ENCODE data around the gene RMND1. TPM values are rescaled to one million over a fixed set of nuclear protein-coding genes. Genes with fewer than 3 reads are reported as not detected.

The RMND1 gene
- total RNA-seq, 1 experiment from 2014 or later: 27.0 TPM

GRCh38 chr6:151494235-151494935 is 42.5 kb upstream of the RMND1 start:
- Histone ChIP-seq H3K27me3 (ENCODE audit: insufficient read depth, low read length) (peaks cover 8% of the 10 kb centered on the region; the same call in 1 of the 2 replicates), H2AFZ (ENCODE audit: low read length) (peak overlapping the region; percentile 34), H3K9ac (ENCODE audit: extremely low read depth, insufficient read length, low read length) (no peak overlapping the region)

More at GRCh38 chr6:151494235-151494935, 42.5 kb upstream of the RMND1 start:
- no peak overlapping the region for H3T11ph ChIP-seq (ENCODE audit: low read length)
- no peak overlapping the region for H2AK5ac ChIP-seq (ENCODE audit: insufficient read length, low read length)
- no peaks in the 10 kb centered on the region for H3K9me3 Mint-ChIP-seq
- no peak overlapping the region for H3K27ac Mint-ChIP-seq
- no peak overlapping the region for H3K23ac ChIP-seq (ENCODE audit: insufficient read length, low read depth, low read length)
- no peak overlapping the region for H4K8ac ChIP-seq (replicated peaks; ENCODE audit: insufficient read length, low read depth, low read length)
- no peak overlapping the region for H2BK20ac ChIP-seq (ENCODE audit: low read depth, low read length, poor library complexity, severe bottlenecking)
- H3K27ac ChIP-seq (ENCODE audit: insufficient read length, low read depth, low read length): no peak overlapping the region
- H3K79me2 ChIP-seq (ENCODE audit: insufficient read depth, low read length): no peaks in the 10 kb centered on the region
- H2BK5ac ChIP-seq (ENCODE audit: insufficient read length, low read length): no peak overlapping the region
- no peak for TF ChIP-seq CTCF (conservative IDR thresholded peaks at IDR 0.05)
- peak overlapping the region; percentile 63 for H3K4me2 ChIP-seq (ENCODE audit: insufficient read depth, insufficient read length, low read length)
- no peaks in the 10 kb centered on the region for H3K36me3 Mint-ChIP-seq (ENCODE audit: insufficient read depth in 1 of 3, low read depth in 3 of 3)
- no peak overlapping the region for H2BK15ac ChIP-seq (ENCODE audit: low read depth, low read length)
- H3K4me3 Mint-ChIP-seq: peak overlapping the region; percentile 66 to 81
- no peak overlapping the region for H3K56ac ChIP-seq (ENCODE audit: insufficient read length, low read depth, low read length)
- no peak overlapping the region for H2BK12ac ChIP-seq (ENCODE audit: insufficient read length, low read depth, low read length)
- H4K5ac ChIP-seq (ENCODE audit: insufficient read length, low read depth, low read length): no peak overlapping the region
- H3K4ac ChIP-seq (ENCODE audit: low read depth, low read length): no peak overlapping the region
- peak overlapping the region; percentile 54 for H3K18ac ChIP-seq (ENCODE audit: insufficient read length, low read depth, low read length)
- no CpG with 5 or more reads among the region's 43 CpGs for WGBS (ENCODE audit: extremely low coverage, insufficient read length, low lambda C conversion rate)
- no peaks in the 10 kb centered on the region for H3K4me1 ChIP-seq (ENCODE audit: insufficient read depth, low read length)
- H3K4me1 Mint-ChIP-seq: peaks cover 14 to 19% of the 10 kb centered on the region in 2 experiments
- H2BK120ac ChIP-seq (ENCODE audit: low read depth, low read length, poor library complexity, severe bottlenecking): no peak overlapping the region
- peak overlapping the region; percentile 81; the same call in 1 of the 2 replicates for H3K14ac ChIP-seq (ENCODE audit: insufficient read depth, low read length)
- no peak overlapping the region for H4K91ac ChIP-seq (ENCODE audit: insufficient read length, low read depth, low read length)
- peaks cover 47% of the 10 kb centered on the region for H3K27me3 Mint-ChIP-seq (ENCODE audit: low read depth)
- peaks cover 12% of the 10 kb centered on the region for H3K23me2 ChIP-seq (ENCODE audit: insufficient read length, low read depth, low read length, poor library complexity, severe bottlenecking)
- DNase-seq: peak; percentile 47
- H4K20me1 ChIP-seq (ENCODE audit: control insufficient read depth, insufficient read depth, insufficient read length): no peaks in the 10 kb centered on the region
- no peaks in the 10 kb centered on the region for H3K9me3 ChIP-seq (ENCODE audit: control insufficient read depth, low read depth, low read length)
- H3K79me1 ChIP-seq (ENCODE audit: insufficient read depth, low read depth, low read length, poor library complexity, severe bottlenecking): no peaks in the 10 kb centered on the region

Data from H9 (cell line).